Measurements from ENCODE around the gene EMC6. TPM values are rescaled to one million over a fixed set of nuclear protein-coding genes. Genes with fewer than 3 reads are reported as not detected.

The EMC6 gene
- total and polyA plus RNA-seq, 12 donors, result 46.0 to 203 (median 54.6) TPM

GRCh38 chr17:3658784-3659449 is 9.7 kb upstream of the EMC6 start:
- no peaks in the 10 kb centered on the region for H3K27me3 ChIP-seq
- peak overlapping the region; percentile 78 to 88 (median 82) for H3K27ac ChIP-seq
- no peaks in the 10 kb centered on the region for H3K9me3 ChIP-seq
- 69 to 71% methylated on average over 22 of the region's 22 CpGs for WGBS, 2 donors
- TF ChIP-seq CTCF (IDR thresholded peaks at IDR 0.05), result no peak
- DNase-seq (no peak), ATAC-seq (peak in 5 of 8 donors; percentile 1 to 26 (median 5))
- peaks cover 21 to 34% (median 29%) of the 10 kb centered on the region in 9 donors for H3K4me1 ChIP-seq
- no peak overlapping the region for H3K4me3 ChIP-seq
- intact Hi-C loops (cut with DNase I), result no loop called here
- peaks cover 0 to 60% (median 22%) of the 10 kb centered on the region in 9 donors for H3K36me3 ChIP-seq

- peak; percentile 44 to 76 (median 58) for ATAC-seq
- no peaks in the 10 kb centered on the region for H3K9me3 ChIP-seq
- H3K4me1 ChIP-seq, result peaks cover 21 to 40% (median 30%) of the 10 kb centered on the region in 9 donors
- H3K27ac ChIP-seq, result peak overlapping the region; percentile 78 to 88 (median 82)
- WGBS, 2 donors, result 46 to 47% methylated on average over 22 of the region's 22 CpGs
- DNase-seq, result peak; percentile 56 to 77
- H3K27me3 ChIP-seq, result no peaks in the 10 kb centered on the region
- peak in 2 of 9 donors; percentile 10 to 24 for TF ChIP-seq CTCF (IDR thresholded peaks at IDR 0.05)
- peaks cover 0 to 67% (median 29%) of the 10 kb centered on the region in 9 donors for H3K36me3 ChIP-seq
- intact Hi-C loops (cut with DNase I), result loop anchor here in 1 of 10 donors (10.0 kb wide), 1 partner anchor 125 kb away; no protein-coding TSS in a partner anchor
- H3K4me3 ChIP-seq, result no peak overlapping the region
Measured at GRCh38 chr17:3659541-3660111, 9.0 kb upstream of the EMC6 start.

- peak; percentile 8 to 53 (median 29) for ATAC-seq
- Histone ChIP-seq H3K27me3 (no peaks in the 10 kb centered on the region), H3K4me1 (peaks cover 21 to 48% (median 36%) of the 10 kb centered on the region in 9 donors), H3K4me3 (no peak overlapping the region), H3K27ac (peak overlapping the region; percentile 78 to 88 (median 82)), H3K36me3 (peaks cover 0 to 67% (median 33%) of the 10 kb centered on the region in 9 donors), H3K9me3 (no peaks in the 10 kb centered on the region)
- no peak for TF ChIP-seq CTCF (IDR thresholded peaks at IDR 0.05)
- 69 to 71% methylated on average over 23 of the region's 23 CpGs for WGBS, 2 donors
- DNase-seq, result peak in 1 of 2 donors; percentile 51
- intact Hi-C loops (cut with DNase I), result loop anchor here in 1 of 10 donors (10.0 kb wide), 1 partner anchor 126 kb away; no protein-coding TSS in a partner anchor
Measured at GRCh38 chr17:3660311-3660891, 8.2 kb upstream of the EMC6 start.

Data from heart right ventricle (tissue), 16 donors.